ENCODE measurements around the gene FIS1. TPM values are rescaled to one million over a fixed set of nuclear protein-coding genes. Genes with fewer than 3 reads are reported as not detected.

FIS1 gene
- total and polyA plus RNA-seq, 2 donors (not counting 1 experiment from before 2014, with no cell fraction given), result 95.5 to 245 TPM

GRCh38 chr7:101208794-101209193, 36.1 kb downstream of the FIS1 start:
- peaks cover 5% of the 10 kb centered on the region for H3K4me1 Mint-ChIP-seq
- H3K27ac Mint-ChIP-seq, result no peak overlapping the region
- H4K20me1 ChIP-seq (ENCODE audit: control insufficient read depth, insufficient read depth, low read length, poor library complexity, severe bottlenecking), result no peaks in the 10 kb centered on the region
- ChIA-PET CTCF (no interaction called here), POLR2A (no interaction called here)
- H3K9me3 ChIP-seq (ENCODE audit: control extremely low read depth in 1 of 3, control insufficient read depth in 2 of 3, insufficient read depth in 1 of 3, low read length in 2 of 3), result no peaks in the 10 kb centered on the region
- H3K4me1 ChIP-seq (ENCODE audit: control insufficient read depth in 2 of 2, insufficient read depth in 2 of 2, low read length in 2 of 2), result peaks cover under 1 to 1% of the 10 kb centered on the region in 2 donors
- ATAC-seq (ENCODE audit: low read depth), result no peak
- H3K4me3 ChIP-seq (ENCODE audit: control extremely low read depth in 1 of 5, extremely low read depth in 1 of 5, insufficient read depth in 1 of 5, low read depth in 2 of 5, low read length in 4 of 5), result no peak overlapping the region
- no peak overlapping the region for H3K9ac ChIP-seq (ENCODE audit: low read length)
- H3K27ac ChIP-seq (ENCODE audit: low read length in 2 of 2), result no peak overlapping the region
- H3K4me2 ChIP-seq (replicated peaks; ENCODE audit: low read depth, low read length, poor library complexity, severe bottlenecking), result no peak overlapping the region
- H3K27me3 Mint-ChIP-seq, result peaks cover 3% of the 10 kb centered on the region
- peaks cover 0 to 18% of the 10 kb centered on the region in 2 experiments for H3K36me3 ChIP-seq (replicated peaks in 1 of 2; ENCODE audit: control extremely low read depth in 1 of 2, control insufficient read depth in 1 of 2, extremely low read depth in 1 of 2, insufficient read depth in 2 of 2, low read length in 1 of 2)
- no peak overlapping the region for H3K4me3 Mint-ChIP-seq
- H2AFZ ChIP-seq (ENCODE audit: insufficient read depth, low read depth, low read length, poor library complexity, severe bottlenecking), result no peak overlapping the region
- intact Hi-C loops (cut with micrococcal nuclease), result no loop called here
- WGBS (ENCODE audit: insufficient coverage), result over 99% methylated on average over 14 of the region's 14 CpGs
- H3K79me2 ChIP-seq (ENCODE audit: control insufficient read depth, insufficient read depth, low read length), result no peaks in the 10 kb centered on the region
- TF ChIP-seq CTCF (IDR thresholded peaks at IDR 0.05), result no peak
- TF ChIP-seq EZH2 (IDR thresholded peaks at IDR 0.05; ENCODE audit: borderline replicate concordance, insufficient read depth, low read depth, low read length, poor library complexity, severe bottlenecking), result no peak
- DNase-seq, result no peak
- no peaks in the 10 kb centered on the region for H3K9me3 Mint-ChIP-seq (ENCODE audit: insufficient read depth)
- no peaks in the 10 kb centered on the region for H3K27me3 ChIP-seq (replicated peaks in 1 of 4; ENCODE audit: control extremely low read depth in 1 of 4, control insufficient read depth in 3 of 4, insufficient read depth in 4 of 4, low read length in 3 of 4)

- H3K4me1 Mint-ChIP-seq, result peaks cover 15% of the 10 kb centered on the region
- POLR2A ChIA-PET, result no interaction called here
- Histone ChIP-seq H3K79me2 (ENCODE audit: control insufficient read depth, insufficient read depth, low read length) (no peaks in the 10 kb centered on the region), H2AFZ (ENCODE audit: insufficient read depth, low read depth, low read length, poor library complexity, severe bottlenecking) (no peak overlapping the region), H3K9ac (ENCODE audit: low read length) (no peak overlapping the region), H3K9me3 (ENCODE audit: control extremely low read depth in 1 of 3, control insufficient read depth in 2 of 3, insufficient read depth in 1 of 3, low read length in 2 of 3) (no peaks in the 10 kb centered on the region), H3K4me3 (ENCODE audit: control extremely low read depth in 1 of 5, extremely low read depth in 1 of 5, insufficient read depth in 1 of 5, low read depth in 2 of 5, low read length in 4 of 5) (no peak overlapping the region), H3K27me3 (replicated peaks in 1 of 4; ENCODE audit: control extremely low read depth in 1 of 4, control insufficient read depth in 3 of 4, insufficient read depth in 4 of 4, low read length in 3 of 4) (peaks cover 0 to 5% (median 2%) of the 10 kb centered on the region in 4 experiments), H4K20me1 (ENCODE audit: control insufficient read depth, insufficient read depth, low read length, poor library complexity, severe bottlenecking) (no peaks in the 10 kb centered on the region), H3K36me3 (replicated peaks in 1 of 2; ENCODE audit: control extremely low read depth in 1 of 2, control insufficient read depth in 1 of 2, extremely low read depth in 1 of 2, insufficient read depth in 2 of 2, low read length in 1 of 2) (peaks cover 0 to 16% of the 10 kb centered on the region in 2 experiments), H3K4me1 (ENCODE audit: control insufficient read depth in 2 of 2, insufficient read depth in 2 of 2, low read length in 2 of 2) (peaks cover 6 to 10% of the 10 kb centered on the region in 2 donors), H3K27ac (ENCODE audit: low read length in 2 of 2) (no peak overlapping the region), H3K4me2 (replicated peaks; ENCODE audit: low read depth, low read length, poor library complexity, severe bottlenecking) (no peak overlapping the region)
- no peak overlapping the region for H3K4me3 Mint-ChIP-seq
- intact Hi-C loops (cut with micrococcal nuclease), result no loop called here
- WGBS (ENCODE audit: insufficient coverage), result 97% methylated on average over 17 of the region's 17 CpGs
- H3K27me3 Mint-ChIP-seq, result peaks cover 10% of the 10 kb centered on the region
- CTCF ChIA-PET, result interaction anchor here (0.9 to 1.3 kb wide), 2 partner anchors 15 to 75 kb away, joined by 3 to 4 read pairs; no protein-coding TSS in a partner anchor
- no peak for TF ChIP-seq CTCF (IDR thresholded peaks at IDR 0.05)
- no peak for TF ChIP-seq EZH2 (IDR thresholded peaks at IDR 0.05; ENCODE audit: borderline replicate concordance, insufficient read depth, low read depth, low read length, poor library complexity, severe bottlenecking)
- no peak overlapping the region for H3K27ac Mint-ChIP-seq
- DNase-seq (no peak), ATAC-seq (ENCODE audit: low read depth) (no peak)
- no peaks in the 10 kb centered on the region for H3K9me3 Mint-ChIP-seq (ENCODE audit: insufficient read depth)
Observed at GRCh38 chr7:101207459-101207858, 37.4 kb downstream of the FIS1 start.
